ENCODE measurements around the gene KIF19.

The KIF19 gene

DNA sequence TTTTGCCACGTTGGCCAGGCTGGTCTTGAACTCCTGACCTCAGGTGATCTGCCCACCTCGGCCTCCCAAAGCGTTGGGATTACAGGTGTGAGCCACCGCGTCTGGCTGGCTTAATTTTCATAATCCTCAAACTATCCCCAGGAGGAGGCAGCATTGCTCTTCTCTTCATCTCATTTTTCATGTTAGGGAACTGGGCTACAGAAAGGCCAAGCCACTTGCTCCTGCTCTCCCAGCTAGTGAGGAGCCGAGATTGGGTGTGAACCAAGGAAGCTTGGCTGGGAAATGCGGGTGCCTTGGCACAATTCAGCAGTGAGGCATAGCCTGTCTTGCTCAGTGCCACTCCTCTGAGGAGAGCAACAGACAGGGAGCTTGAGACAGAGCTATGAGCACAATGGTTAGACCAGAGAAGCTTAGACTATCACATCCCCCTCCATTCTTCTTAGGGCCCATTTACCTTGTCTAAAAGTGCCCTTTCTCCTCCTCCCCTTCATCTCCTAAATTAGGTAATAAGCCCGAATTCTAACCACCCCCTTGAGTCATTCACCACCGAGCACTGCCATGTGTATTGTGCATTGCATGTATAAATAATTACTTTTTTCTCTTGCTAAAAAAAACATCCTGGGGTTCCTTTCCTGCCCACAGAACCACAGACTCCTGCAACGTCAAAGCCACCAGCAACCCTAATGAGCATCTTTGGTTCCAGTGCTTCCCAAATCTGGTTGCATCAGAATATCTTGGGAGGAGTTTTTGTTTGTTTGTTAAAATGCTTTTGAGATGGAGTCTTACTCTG lies 20.0 kb upstream of the KIF19 start:
- DNase-seq, result peak; percentile 28

DNA sequence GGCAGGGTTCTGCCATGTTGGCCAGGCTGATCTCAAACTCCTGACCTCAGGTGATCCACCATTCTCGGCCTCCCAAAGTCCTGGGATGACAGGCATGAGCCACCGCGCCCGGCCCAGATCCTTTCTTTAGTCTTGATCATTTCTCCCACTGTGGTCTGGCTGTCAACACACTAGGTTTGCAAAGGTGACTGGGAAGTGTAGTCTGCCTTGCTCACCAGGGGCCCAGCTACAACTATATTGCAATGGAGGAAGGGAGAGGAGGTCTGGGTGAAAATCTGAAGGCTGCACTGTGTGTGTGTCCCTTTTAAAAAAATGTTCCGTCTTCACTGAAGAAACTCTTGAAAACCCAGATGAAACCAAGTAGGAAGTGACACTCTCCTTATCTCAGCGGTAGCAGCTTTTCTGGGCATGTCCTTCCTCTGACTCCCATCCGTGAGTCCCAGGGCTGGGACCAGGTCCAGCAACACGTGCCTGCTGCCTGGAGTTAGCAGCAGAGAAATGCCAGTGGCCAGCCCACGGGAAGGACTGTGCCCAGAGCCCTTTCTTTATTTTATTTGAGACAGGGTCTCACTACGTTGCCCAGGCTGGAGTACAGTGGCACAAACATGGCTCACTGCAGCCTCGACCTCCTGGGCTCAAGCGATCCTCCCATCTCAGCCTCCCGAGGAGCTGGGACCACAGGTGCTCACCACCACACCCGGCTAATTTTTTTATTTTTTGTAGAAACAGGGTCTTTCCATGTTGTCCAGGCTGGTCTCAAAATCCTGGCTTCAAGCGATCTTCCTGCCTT lies 17.8 kb upstream of the KIF19 start:
- peak; percentile 71 for DNase-seq

DNA sequence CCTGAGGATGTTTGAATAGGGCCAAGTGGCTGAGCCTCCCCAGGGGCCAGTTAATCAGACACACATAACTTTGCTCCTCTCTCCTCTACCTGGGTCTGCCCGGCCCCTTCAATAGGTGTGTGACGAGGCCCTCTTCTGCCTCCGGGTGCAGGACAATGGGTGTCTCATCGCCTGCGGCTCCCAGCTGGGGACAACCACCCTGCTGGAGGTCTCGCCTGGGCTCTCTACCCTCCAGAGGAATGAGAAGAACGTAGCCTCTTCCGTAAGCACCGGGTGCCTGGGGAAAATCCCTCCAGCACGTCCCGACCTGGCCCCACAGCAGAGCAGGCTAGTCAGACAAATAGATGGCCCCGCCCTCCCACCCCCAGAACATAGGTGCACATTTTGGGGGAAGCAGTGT lies 16.1 kb upstream of the KIF19 start:
- DNase-seq, result no peak

DNA sequence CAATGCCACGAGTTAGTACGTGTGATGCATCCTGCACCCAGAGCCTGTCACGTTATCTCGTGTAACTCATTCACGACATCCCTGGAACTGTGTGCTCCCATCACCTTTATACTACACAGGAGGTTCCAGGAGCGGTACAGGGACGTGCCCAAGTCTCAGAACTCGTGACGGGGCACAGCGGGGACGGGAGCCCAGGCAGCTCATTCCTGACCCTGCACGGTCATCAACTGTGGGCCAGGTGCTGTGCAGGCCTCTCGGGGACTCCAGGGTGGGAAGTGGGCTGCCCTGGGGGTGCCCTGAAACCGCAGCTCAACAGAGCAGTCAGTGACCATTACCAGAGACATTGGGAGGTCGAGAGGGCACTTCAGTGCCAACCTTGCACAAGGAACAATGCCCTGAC lies 11.1 kb upstream of the KIF19 start:
- no peak for DNase-seq

DNA sequence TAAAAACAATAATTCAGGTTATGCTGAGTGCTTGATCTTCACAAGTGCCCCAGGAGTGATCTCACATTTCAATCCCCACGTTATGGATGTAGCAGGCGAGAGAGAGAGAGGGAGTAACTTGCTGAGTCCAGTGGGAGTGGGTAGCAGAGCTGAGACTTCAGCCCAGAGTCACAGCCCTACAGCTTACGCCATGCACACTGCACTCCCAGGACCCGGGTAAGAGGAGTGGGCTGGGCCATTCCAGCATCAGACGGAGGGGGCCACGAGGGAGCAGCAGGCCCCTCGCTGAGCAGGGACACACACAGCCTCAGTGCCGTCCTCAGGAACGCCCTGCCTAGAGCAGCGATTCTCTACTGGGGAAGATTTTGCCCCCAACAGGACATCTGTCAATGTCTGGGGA lies 9.8 kb upstream of the KIF19 start:
- no peak for DNase-seq

- DNase-seq, result no peak
Measured at GRCh38 chr17:74317071-74317470, 9.0 kb upstream of the KIF19 start.

GRCh38 chr17:74318391-74318790 lies 7.6 kb upstream of the KIF19 start:
- no peak for DNase-seq

- DNase-seq, result no peak
Measured at GRCh38 chr17:74324521-74324920, 1.5 kb upstream of the KIF19 start.

DNA sequence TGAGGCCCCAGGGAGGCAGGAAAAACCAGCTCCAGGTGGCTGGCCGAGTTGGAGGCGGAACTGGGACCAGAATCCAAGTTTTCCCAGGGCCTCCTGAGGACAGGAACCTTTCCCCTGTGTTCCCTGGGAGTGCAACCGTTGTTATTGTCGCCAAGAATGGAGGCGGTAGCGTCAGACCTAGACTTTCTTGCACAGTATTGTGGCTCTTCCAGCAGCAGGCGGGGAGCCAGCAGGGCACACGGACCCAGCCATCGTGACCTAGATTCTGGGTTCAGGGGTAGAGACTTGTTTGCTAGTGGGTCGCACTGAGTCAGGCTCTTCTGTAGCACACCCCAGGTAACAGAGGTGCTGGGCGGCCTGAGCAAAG lies 667 bp upstream of the KIF19 start:
- no peak for DNase-seq

- no peak for DNase-seq
Measured at GRCh38 chr17:74326506-74326905, 480 bp downstream of the KIF19 start.

- DNase-seq, result no peak
Measured at GRCh38 chr17:74328487-74328886, 2.5 kb downstream of the KIF19 start.

DNA sequence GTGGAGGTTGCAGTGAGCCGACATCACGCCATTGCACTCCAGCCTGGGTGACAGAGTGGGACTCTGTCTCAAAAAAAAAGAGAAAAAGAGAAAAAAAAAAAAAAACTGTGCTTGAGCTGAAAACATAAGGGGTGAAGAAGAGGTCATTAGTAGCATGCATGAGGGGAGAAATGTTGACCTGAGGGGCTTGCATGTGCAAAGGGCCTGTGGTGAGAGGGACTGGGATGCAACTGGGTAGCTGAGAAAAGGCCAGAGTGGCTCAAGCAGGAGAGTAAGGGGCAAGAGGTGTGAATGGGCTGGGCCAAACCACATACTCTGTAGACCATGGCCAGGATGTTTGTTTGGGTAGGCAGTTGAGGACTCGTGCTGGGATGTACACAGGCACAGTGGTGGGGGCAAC lies 3.4 kb downstream of the KIF19 start:
- no peak for DNase-seq

- DNase-seq, result no peak
Measured at GRCh38 chr17:74330446-74330845, 4.4 kb downstream of the KIF19 start.

GRCh38 chr17:74332017-74332650 lies 6.1 kb downstream of the KIF19 start:
- no peak for DNase-seq

- peak; percentile 54 for DNase-seq
Measured at GRCh38 chr17:74332763-74333283, 6.8 kb downstream of the KIF19 start.

DNA sequence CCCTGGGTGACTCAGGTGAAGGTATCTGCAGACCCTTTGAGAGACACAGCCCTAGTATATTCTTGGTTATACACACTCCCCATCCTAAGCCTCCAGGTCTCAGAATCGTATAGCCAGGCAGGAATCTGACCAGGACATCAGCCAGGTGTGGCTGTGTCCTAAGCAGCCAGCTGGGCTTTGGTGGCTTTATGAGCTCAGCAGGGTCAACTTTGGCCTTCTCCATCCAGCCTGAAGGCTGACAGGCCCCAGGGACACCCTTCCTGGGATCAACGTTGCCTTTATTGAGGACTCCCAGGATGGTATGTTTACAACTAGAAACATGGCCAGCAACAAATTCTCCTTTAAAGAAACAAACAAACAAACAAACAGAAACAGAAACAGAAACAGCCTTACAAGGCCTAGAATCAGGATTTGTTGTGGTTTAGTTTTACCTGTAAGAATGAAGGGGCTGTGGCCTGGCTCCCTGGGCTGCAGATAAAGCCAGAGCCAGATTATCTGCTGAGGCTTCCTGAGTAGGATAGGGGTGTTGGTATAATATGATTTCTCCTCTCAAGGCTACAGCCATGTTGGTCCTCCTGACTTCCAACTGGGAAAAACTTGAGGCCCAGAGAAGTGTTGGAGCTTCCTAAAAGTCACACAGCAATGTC lies 8.5 kb downstream of the KIF19 start:
- DNase-seq, result no peak

- no peak for DNase-seq
Measured at GRCh38 chr17:74335529-74336062, 9.6 kb downstream of the KIF19 start.

GRCh38 chr17:74336307-74336706 lies 10.3 kb downstream of the KIF19 start:
- DNase-seq, result no peak

GRCh38 chr17:74337834-74338500 lies 11.9 kb downstream of the KIF19 start:
- no peak for DNase-seq

GRCh38 chr17:74339537-74340195 lies 13.6 kb downstream of the KIF19 start:
- DNase-seq, result no peak

GRCh38 chr17:74340470-74341023 lies 14.5 kb downstream of the KIF19 start:
- no peak for DNase-seq
